ENCODE data around the gene ABCC6.

Gene ABCC6

DNA sequence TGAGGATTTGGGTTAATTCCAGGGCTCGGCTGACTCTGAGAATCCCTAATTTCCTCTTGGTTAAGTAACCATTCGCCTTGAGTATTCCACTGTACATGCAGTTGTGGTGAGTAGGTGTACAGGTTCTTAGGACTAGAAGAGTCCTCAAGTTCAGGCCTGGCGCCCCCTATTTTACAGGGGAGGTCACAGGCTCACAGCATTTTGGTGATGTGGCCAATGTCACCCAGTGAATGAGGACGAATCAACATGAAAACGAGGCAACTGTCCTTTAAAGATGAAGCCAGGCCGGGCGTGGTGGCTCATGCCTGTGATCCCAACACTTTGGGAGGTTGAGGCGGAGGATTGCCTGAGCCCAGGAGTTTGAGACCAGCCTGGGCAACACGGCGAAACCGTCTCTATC is 55.4 kb downstream of the ABCC6 start:
- no peak overlapping the region for H2AFZ ChIP-seq (ENCODE audit: low read depth, low read length, severe bottlenecking)
- H3K4me2 ChIP-seq (ENCODE audit: low read depth, low read length, poor library complexity, severe bottlenecking), result no peak overlapping the region
- H3K9ac ChIP-seq (ENCODE audit: low read length), result no peak overlapping the region
- H3K9me3 ChIP-seq (ENCODE audit: insufficient read depth, low read length), result no peaks in the 10 kb centered on the region
- no peaks in the 10 kb centered on the region for H3F3A ChIP-seq (ENCODE audit: insufficient read depth)
- no peaks in the 10 kb centered on the region for H3K36me3 ChIP-seq (ENCODE audit: low read length)
- TF ChIP-seq CTCF (IDR thresholded peaks at IDR 0.05; ENCODE audit: insufficient read depth, low read length, poor library complexity, severe bottlenecking) (no peak), EZH2phosphoT487 (conservative IDR thresholded peaks at IDR 0.05; ENCODE audit: low read length) (no peak)
- H4K20me1 ChIP-seq (ENCODE audit: low read depth, low read length), result no peaks in the 10 kb centered on the region
- no peak overlapping the region for H3K4me3 ChIP-seq (ENCODE audit: insufficient read depth, low read length, poor library complexity, severe bottlenecking)
- H3K27ac ChIP-seq (ENCODE audit: low read depth, low read length), result no peak overlapping the region
- no peaks in the 10 kb centered on the region for H3K79me2 ChIP-seq (ENCODE audit: insufficient read depth, low read length)
- no peaks in the 10 kb centered on the region for H3K27me3 ChIP-seq (ENCODE audit: low read length)
- no peaks in the 10 kb centered on the region for H3K9me2 ChIP-seq (replicated peaks; ENCODE audit: insufficient read depth, low read length)

- no peaks in the 10 kb centered on the region for H3K27me3 ChIP-seq (ENCODE audit: low read length)
- no peaks in the 10 kb centered on the region for H3K9me2 ChIP-seq (replicated peaks; ENCODE audit: insufficient read depth, low read length)
- H3K27ac ChIP-seq (ENCODE audit: low read depth, low read length), result no peak overlapping the region
- H3K9me3 ChIP-seq (ENCODE audit: insufficient read depth, low read length), result no peaks in the 10 kb centered on the region
- no peak overlapping the region for H2AFZ ChIP-seq (ENCODE audit: low read depth, low read length, severe bottlenecking)
- H3K4me3 ChIP-seq (ENCODE audit: insufficient read depth, low read length, poor library complexity, severe bottlenecking), result no peak overlapping the region
- H4K20me1 ChIP-seq (ENCODE audit: low read depth, low read length), result no peaks in the 10 kb centered on the region
- H3K36me3 ChIP-seq (ENCODE audit: low read length), result no peaks in the 10 kb centered on the region
- H3K9ac ChIP-seq (ENCODE audit: low read length), result no peak overlapping the region
- H3K4me2 ChIP-seq (ENCODE audit: low read depth, low read length, poor library complexity, severe bottlenecking), result no peak overlapping the region
- H3F3A ChIP-seq (ENCODE audit: insufficient read depth), result no peaks in the 10 kb centered on the region
- no peak for TF ChIP-seq EZH2phosphoT487 (conservative IDR thresholded peaks at IDR 0.05; ENCODE audit: low read length)
- no peak for TF ChIP-seq CTCF (IDR thresholded peaks at IDR 0.05; ENCODE audit: insufficient read depth, low read length, poor library complexity, severe bottlenecking)
- H3K79me2 ChIP-seq (ENCODE audit: insufficient read depth, low read length), result no peaks in the 10 kb centered on the region
Observed at GRCh38 chr16:16166949-16167348, 56.3 kb downstream of the ABCC6 start.

GRCh38 chr16:16166085-16166484 is 57.2 kb downstream of the ABCC6 start:
- no peaks in the 10 kb centered on the region for H3K27me3 ChIP-seq (ENCODE audit: low read length)
- no peaks in the 10 kb centered on the region for H4K20me1 ChIP-seq (ENCODE audit: low read depth, low read length)
- no peaks in the 10 kb centered on the region for H3F3A ChIP-seq (ENCODE audit: insufficient read depth)
- no peak overlapping the region for H3K9ac ChIP-seq (ENCODE audit: low read length)
- no peak overlapping the region for H3K27ac ChIP-seq (ENCODE audit: low read depth, low read length)
- no peaks in the 10 kb centered on the region for H3K36me3 ChIP-seq (ENCODE audit: low read length)
- no peaks in the 10 kb centered on the region for H3K79me2 ChIP-seq (ENCODE audit: insufficient read depth, low read length)
- H3K9me3 ChIP-seq (ENCODE audit: insufficient read depth, low read length), result no peaks in the 10 kb centered on the region
- H2AFZ ChIP-seq (ENCODE audit: low read depth, low read length, severe bottlenecking), result no peak overlapping the region
- H3K4me2 ChIP-seq (ENCODE audit: low read depth, low read length, poor library complexity, severe bottlenecking), result no peak overlapping the region
- TF ChIP-seq EZH2phosphoT487 (conservative IDR thresholded peaks at IDR 0.05; ENCODE audit: low read length) (no peak), CTCF (IDR thresholded peaks at IDR 0.05; ENCODE audit: insufficient read depth, low read length, poor library complexity, severe bottlenecking) (no peak)
- H3K4me3 ChIP-seq (ENCODE audit: insufficient read depth, low read length, poor library complexity, severe bottlenecking), result no peak overlapping the region
- no peaks in the 10 kb centered on the region for H3K9me2 ChIP-seq (replicated peaks; ENCODE audit: insufficient read depth, low read length)

GRCh38 chr16:16164243-16164642 is 59.1 kb downstream of the ABCC6 start:
- Histone ChIP-seq H3K4me3 (ENCODE audit: insufficient read depth, low read length, poor library complexity, severe bottlenecking) (no peak overlapping the region), H2AFZ (ENCODE audit: low read depth, low read length, severe bottlenecking) (no peak overlapping the region), H3K9me3 (ENCODE audit: insufficient read depth, low read length) (no peaks in the 10 kb centered on the region), H3F3A (ENCODE audit: insufficient read depth) (no peaks in the 10 kb centered on the region), H3K9ac (ENCODE audit: low read length) (no peak overlapping the region), H3K27me3 (ENCODE audit: low read length) (no peaks in the 10 kb centered on the region), H3K79me2 (ENCODE audit: insufficient read depth, low read length) (no peaks in the 10 kb centered on the region), H4K20me1 (ENCODE audit: low read depth, low read length) (no peaks in the 10 kb centered on the region), H3K27ac (ENCODE audit: low read depth, low read length) (no peak overlapping the region), H3K36me3 (ENCODE audit: low read length) (no peaks in the 10 kb centered on the region), H3K9me2 (replicated peaks; ENCODE audit: insufficient read depth, low read length) (no peaks in the 10 kb centered on the region), H3K4me2 (ENCODE audit: low read depth, low read length, poor library complexity, severe bottlenecking) (no peak overlapping the region)
- TF ChIP-seq EZH2phosphoT487 (conservative IDR thresholded peaks at IDR 0.05; ENCODE audit: low read length) (no peak), CTCF (IDR thresholded peaks at IDR 0.05; ENCODE audit: insufficient read depth, low read length, poor library complexity, severe bottlenecking) (no peak)
